ENCODE data around the gene TAOK3. TPM values are rescaled to one million over a fixed set of nuclear protein-coding genes. Genes with fewer than 3 reads are reported as not detected.
A peak's percentile ranks its signal among the peaks of the same experiment; 100 is the strongest.

TAOK3 gene
- total RNA-seq, 2 donors from 2014 or later = 39.5 to 50.5 TPM

DNA sequence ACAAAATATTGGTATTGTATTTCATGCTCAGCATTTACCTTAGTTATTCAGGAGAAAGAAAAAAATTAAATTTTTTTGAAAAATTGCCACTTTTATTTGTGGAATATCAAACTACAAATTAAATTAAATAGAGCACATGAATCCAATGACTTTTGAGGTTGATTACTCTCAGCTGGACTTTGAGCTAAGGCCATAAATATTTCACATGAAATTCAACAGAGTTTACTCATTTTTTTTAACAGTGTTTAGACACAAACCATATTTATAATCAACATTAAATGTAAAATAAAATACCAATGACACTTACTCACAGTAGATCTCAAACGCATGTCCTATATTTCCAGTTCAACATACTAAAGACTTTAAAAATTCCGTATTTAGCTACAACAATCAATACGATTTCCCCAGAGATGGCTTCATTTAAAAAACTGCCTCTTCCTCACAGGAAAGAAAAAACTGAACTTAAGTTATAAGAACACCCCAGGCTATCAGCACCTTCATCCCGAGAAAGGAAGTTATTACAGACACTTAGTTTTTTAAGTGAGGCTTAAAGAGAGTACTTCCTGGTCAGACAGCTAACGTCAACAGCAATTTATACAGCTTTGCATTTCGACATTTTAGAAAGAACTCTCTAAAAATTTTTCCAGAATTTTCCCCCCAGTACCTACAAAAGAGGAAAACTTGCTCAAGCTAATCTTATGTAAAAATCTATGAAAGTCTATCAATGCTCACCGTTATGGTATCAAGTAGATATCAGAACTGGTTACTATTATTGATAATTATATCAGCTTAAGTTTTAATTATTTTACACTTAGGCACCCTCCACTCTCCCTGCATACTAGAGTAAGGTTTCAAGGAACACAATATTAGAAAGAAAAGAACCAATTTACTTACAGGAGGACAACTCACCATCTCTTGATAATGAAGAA is 13.8 kb downstream of the TAOK3 start:
- Histone ChIP-seq H3K36me3 (no peaks in the 10 kb centered on the region), H3K4me3 (peak overlapping the region; percentile 22), H3K9me3 (no peaks in the 10 kb centered on the region), H3K27ac (peak overlapping the region; percentile 74), H3K27me3 (no peaks in the 10 kb centered on the region), H3K9ac (ENCODE audit: low read depth in 2 of 2, low read length in 2 of 2) (peak overlapping the region in 1 of 2 donors; percentile 22), H3K4me1 (no peaks in the 10 kb centered on the region)
- no peak for DNase-seq
- intact Hi-C loops (cut with DNase I) = no loop called here
- TF ChIP-seq CTCF (IDR thresholded peaks at IDR 0.05) = no peak

DNA sequence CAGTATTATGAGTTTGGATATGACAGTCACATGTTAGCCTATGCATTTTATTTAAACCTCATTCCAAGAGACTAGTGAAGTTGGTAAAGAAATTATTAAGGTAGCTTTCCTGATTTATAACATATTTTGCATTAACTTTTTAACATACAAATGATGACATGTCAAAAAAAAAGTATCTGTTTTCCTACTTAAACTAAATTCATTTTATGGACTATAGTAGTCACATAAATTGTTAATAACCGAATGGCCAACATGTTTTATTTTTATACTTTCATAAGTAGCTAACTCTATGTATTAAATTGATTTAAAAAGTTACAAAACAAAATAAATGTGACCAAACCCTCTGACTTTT is 14.7 kb downstream of the TAOK3 start:
- H3K4me3 ChIP-seq = peak overlapping the region; percentile 22

GRCh38 chr12:118357257-118358007 is 15.3 kb downstream of the TAOK3 start:
- H3K9me3 ChIP-seq = no peaks in the 10 kb centered on the region
- no peak overlapping the region for H3K4me3 ChIP-seq
- peak overlapping the region; percentile 18 for H3K27ac ChIP-seq
- H3K36me3 ChIP-seq = no peaks in the 10 kb centered on the region
- no peak overlapping the region for H3K9ac ChIP-seq (ENCODE audit: low read depth in 2 of 2, low read length in 2 of 2)
- H3K27me3 ChIP-seq = no peaks in the 10 kb centered on the region
- peak; percentile 71 for DNase-seq
- TF ChIP-seq CTCF (IDR thresholded peaks at IDR 0.05) = no peak
- intact Hi-C loops (cut with DNase I) = no loop called here
- H3K4me1 ChIP-seq = no peaks in the 10 kb centered on the region

More for the DNA sequence above, 14.7 kb downstream of the TAOK3 start:
- DNase-seq = no peak
- Histone ChIP-seq H3K4me1 (no peaks in the 10 kb centered on the region), H3K9ac (ENCODE audit: low read depth in 2 of 2, low read length in 2 of 2) (no peak overlapping the region), H3K36me3 (no peaks in the 10 kb centered on the region), H3K9me3 (no peaks in the 10 kb centered on the region), H3K27me3 (no peaks in the 10 kb centered on the region), H3K27ac (peak overlapping the region; percentile 74)
- intact Hi-C loops (cut with DNase I) = no loop called here
- no peak for TF ChIP-seq CTCF (IDR thresholded peaks at IDR 0.05)

GRCh38 chr12:118356809-118357256 is 15.9 kb downstream of the TAOK3 start:
- peak overlapping the region; percentile 18 for H3K27ac ChIP-seq
- H3K9me3 ChIP-seq = no peaks in the 10 kb centered on the region
- no peak for TF ChIP-seq CTCF (IDR thresholded peaks at IDR 0.05)
- H3K9ac ChIP-seq (ENCODE audit: low read depth in 2 of 2, low read length in 2 of 2) = no peak overlapping the region
- no peaks in the 10 kb centered on the region for H3K4me1 ChIP-seq
- intact Hi-C loops (cut with DNase I) = no loop called here
- no peak overlapping the region for H3K4me3 ChIP-seq
- no peaks in the 10 kb centered on the region for H3K27me3 ChIP-seq
- no peak for DNase-seq
- no peaks in the 10 kb centered on the region for H3K36me3 ChIP-seq

- Histone ChIP-seq H3K9ac (ENCODE audit: low read depth in 2 of 2, low read length in 2 of 2) (no peak overlapping the region), H3K36me3 (no peaks in the 10 kb centered on the region), H3K9me3 (no peaks in the 10 kb centered on the region), H3K27ac (no peak overlapping the region), H3K27me3 (no peaks in the 10 kb centered on the region), H3K4me3 (no peak overlapping the region), H3K4me1 (no peaks in the 10 kb centered on the region)
- intact Hi-C loops (cut with DNase I) = no loop called here
- no peak for DNase-seq
- TF ChIP-seq CTCF (IDR thresholded peaks at IDR 0.05) = no peak
Measured at GRCh38 chr12:118355843-118356242, 16.9 kb downstream of the TAOK3 start.

All from colonic mucosa (tissue), 4 donors.